Omental fat pad (tissue), 4 donors: ENCODE measurements around the gene LIX1L. TPM values are rescaled to one million over a fixed set of nuclear protein-coding genes. Genes with fewer than 3 reads are reported as not detected.
A peak's percentile ranks its signal among the peaks of the same experiment; 100 is the strongest.

Experiments used
- ATAC-seq: fragments of 150-250 bp; one replicate; pipeline ENCODE4 v1.9.1; 2016; ENCODE audit warnings: mild to moderate bottlenecking, moderate library complexity; ENCODE audit not compliant: low FRiP score
- DNase-seq: peaks from one replicate; pipeline ENCODE4 v3.0.0-alpha.2; 2019; ENCODE audit warnings: low spot score
- total RNA-seq, 4 donors: library from RNA; depleted of rRNA; stranded (reverse); fragments of >200 nt; gene quantifications; one replicate each; pipeline ENCODE4 v1.1.0, GENCODE V29; 2016
- TF ChIP-seq, protein P1 (sequence below), 3 donors: fragments of 450-650 bp; IDR thresholded peaks; one replicate each; pipeline ENCODE4 v1.5.1; 2016 to 2017; ENCODE audit warnings: antibody characterized with exemption in 3 of 3, mild to moderate bottlenecking in 3 of 3, moderate library complexity in 2 of 3

Gene LIX1L
- total RNA-seq, 4 donors from 2014 or later = 15.4 to 34.0 (median 28.3) TPM

DNA sequence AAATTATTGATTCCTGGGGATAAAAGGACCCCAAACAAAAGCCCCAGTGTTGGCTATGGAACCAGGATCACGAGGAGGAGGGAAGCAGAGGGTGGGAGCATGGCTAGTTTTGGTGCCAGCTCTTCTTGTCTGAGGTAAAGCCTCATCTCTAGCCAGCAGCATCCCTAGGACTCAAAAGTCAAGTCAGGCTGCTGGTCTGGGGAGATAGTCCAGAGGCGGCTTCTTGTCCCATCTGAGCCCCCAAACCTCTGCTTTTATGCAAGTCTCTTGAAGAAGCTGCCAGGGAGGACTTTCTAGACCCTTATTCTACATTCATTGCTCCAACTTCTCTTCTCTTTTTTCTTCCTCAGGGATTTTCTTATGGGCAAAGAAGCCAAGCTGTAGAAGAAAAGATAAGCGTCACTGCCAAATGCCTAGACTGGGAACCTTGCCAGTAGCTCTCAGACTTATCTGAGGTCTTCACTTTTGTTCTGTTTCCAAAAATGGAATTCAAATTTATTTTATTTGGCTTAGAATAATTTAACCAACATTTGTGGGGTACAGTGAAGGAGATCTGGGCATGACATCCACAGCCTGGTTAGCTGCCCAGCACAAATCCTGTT lies 65.2 kb downstream of the LIX1L start:
- ATAC-seq = no peak
- DNase-seq = no peak
- TF ChIP-seq, protein P1, sequence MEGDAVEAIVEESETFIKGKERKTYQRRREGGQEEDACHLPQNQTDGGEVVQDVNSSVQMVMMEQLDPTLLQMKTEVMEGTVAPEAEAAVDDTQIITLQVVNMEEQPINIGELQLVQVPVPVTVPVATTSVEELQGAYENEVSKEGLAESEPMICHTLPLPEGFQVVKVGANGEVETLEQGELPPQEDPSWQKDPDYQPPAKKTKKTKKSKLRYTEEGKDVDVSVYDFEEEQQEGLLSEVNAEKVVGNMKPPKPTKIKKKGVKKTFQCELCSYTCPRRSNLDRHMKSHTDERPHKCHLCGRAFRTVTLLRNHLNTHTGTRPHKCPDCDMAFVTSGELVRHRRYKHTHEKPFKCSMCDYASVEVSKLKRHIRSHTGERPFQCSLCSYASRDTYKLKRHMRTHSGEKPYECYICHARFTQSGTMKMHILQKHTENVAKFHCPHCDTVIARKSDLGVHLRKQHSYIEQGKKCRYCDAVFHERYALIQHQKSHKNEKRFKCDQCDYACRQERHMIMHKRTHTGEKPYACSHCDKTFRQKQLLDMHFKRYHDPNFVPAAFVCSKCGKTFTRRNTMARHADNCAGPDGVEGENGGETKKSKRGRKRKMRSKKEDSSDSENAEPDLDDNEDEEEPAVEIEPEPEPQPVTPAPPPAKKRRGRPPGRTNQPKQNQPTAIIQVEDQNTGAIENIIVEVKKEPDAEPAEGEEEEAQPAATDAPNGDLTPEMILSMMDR (IDR thresholded peaks at IDR 0.05) = no peak

DNA sequence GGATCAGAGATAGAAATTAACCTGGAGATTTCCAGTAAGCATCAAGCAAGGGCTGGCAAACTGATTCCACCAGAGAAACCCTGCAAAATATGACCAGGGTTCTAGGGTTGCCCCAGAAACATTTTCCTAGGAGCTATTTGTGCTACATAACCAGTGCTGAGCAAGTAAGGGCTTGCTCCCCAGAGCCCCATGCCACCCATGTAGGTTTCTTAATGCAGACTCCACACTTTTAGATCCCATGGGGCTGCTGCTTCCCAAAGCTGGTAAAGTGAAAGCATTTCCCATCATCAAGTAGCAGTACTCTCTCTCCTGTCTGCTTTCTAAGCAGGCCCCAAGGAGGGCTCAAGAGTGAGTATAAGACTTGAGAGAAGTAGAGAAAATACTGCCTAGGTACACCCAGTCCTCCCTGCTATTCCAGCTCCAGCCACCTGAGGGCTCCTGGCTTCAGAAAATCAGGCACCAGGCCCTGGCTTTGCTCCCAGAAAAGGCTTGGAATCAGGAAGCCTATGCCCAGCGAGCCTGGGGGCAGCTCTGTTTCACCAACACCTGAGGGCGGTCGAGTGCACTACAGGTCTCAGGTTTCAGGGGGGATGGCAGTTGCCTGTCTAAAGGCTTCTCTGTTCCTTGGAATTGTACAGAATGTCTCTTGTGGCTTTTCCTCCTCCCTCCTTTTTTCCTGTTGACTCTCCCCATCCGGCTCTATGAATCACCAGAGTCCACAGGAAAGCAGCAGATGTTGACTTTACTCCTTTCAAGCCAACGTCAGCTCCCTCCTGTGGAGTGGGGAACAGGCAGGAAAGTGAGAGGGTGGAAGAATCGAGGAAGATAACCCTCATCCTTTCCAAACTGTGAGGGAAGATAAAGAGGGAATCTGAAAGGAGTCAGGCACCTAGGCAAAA lies 66.0 kb downstream of the LIX1L start:
- ATAC-seq = peak; percentile 98

DNA sequence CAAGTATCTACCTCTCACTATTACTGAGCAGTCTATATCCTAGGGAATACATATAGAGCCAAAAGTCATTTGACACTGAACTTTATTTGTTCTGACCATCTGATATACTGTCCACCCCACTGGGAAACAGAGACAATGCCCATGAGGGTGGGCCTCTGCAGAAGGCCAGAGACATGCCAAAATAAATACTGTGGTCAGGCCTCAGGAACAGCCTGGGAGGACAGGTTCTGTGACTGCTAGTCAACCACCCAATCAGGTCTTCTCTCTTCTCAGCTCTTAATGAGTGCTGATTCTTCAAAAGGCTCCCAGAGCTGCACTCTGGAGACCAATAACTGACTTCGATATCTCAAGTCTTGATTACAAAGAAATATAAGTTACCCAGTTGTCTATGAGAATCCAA lies 66.7 kb downstream of the LIX1L start:
- TF ChIP-seq, protein P1 (IDR thresholded peaks at IDR 0.05) = no peak
- DNase-seq (no peak), ATAC-seq (no peak)

More for the DNA sequence above, 66.0 kb downstream of the LIX1L start:
- DNase-seq = peak; percentile 92
- TF ChIP-seq, protein P1 (IDR thresholded peaks at IDR 0.05) = peak in 2 of 3 donors; percentile 74 to 77

DNA sequence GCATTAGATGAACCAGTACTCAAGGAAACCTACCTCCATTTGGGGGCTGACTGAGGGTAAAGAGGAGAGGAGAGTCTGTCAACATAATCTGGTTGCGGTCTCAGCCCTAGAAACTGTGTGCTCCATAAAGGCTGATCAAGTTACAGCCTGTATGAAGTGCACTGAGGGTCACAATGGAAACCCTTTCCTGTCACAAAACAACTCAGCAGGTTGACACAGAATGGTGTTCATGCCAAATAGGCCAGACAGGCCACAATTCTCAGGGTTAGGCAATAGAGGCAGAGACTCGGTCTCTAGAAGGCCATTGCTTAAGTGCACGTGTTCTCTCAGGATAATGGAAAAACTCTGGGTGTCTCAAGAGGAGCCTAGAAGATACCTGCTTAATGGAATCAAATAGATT lies 68.1 kb downstream of the LIX1L start:
- ATAC-seq (no peak), DNase-seq (no peak)
- TF ChIP-seq, protein P1 (IDR thresholded peaks at IDR 0.05) = no peak

DNA sequence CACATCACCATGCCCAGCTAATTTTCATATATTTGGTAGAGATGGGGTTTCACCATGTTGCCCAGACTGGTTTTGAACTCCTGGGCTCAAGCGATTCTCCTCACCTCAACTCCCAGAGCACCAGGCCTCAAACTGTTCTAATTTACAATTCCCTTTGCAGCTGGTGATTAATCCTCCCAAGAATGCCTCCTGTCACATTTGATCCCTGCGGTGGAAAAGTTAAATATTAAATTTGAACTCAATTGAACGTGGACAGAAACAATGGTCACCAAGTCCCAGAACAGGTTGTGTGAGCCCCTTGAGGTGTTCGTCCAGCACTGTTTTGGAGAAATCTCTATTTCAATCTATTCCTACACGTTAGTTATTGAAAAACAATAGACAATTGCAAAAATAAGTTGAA lies 70.2 kb downstream of the LIX1L start:
- DNase-seq (no peak), ATAC-seq (no peak)
- TF ChIP-seq, protein P1 (IDR thresholded peaks at IDR 0.05) = no peak

DNA sequence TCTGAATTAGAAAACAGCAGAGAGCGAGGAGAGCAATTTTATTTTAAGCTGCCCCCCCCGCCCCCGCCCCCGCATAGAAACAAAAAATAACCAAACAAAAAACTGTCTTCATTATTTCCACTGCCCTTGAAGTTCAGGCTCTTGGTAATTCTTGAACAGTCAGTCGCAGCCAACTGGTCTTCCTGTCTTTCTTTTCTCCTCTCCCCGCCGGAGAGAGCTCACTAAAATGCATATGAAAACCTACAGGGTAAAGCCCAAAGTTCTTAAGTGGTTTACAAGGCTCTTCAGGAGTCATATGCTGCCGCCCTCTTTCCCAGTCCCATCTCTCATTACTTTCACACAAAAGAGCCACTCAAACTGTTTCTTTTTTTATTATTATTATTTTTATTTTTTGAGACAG lies 71.0 kb downstream of the LIX1L start:
- DNase-seq (no peak), ATAC-seq (no peak)
- TF ChIP-seq, protein P1 (IDR thresholded peaks at IDR 0.05) = no peak
